Upper lobe of right lung (tissue), 1 donor: Measurements from ENCODE around the gene TLE4. TPM values are rescaled to one million over a fixed set of nuclear protein-coding genes. Genes with fewer than 3 reads are reported as not detected.

ENCODE experiments used
- ATAC-seq: fragments of 200-7000 bp; cut with Tn5 transposase; one replicate; pipeline ENCODE4 v1.9.1; 2020; ENCODE audit warnings: mild to moderate bottlenecking, moderate library complexity
- DNase-seq: peaks from one replicate; pipeline ENCODE4 v3.0.0-alpha.2; 2020
- H3K27ac ChIP-seq: fragments of 200-600 bp; one replicate; pipeline ENCODE4 v1.8.0; 2022
- H3K27me3 ChIP-seq: fragments of 200-600 bp; one replicate; pipeline ENCODE4 v1.8.0; 2022; ENCODE audit warnings: mild to moderate bottlenecking
- H3K36me3 ChIP-seq: fragments of 200-600 bp; one replicate; pipeline ENCODE4 v1.8.0; 2022
- H3K4me1 ChIP-seq: fragments of 200-600 bp; one replicate; pipeline ENCODE4 v1.8.0; 2022
- H3K4me3 ChIP-seq: fragments of 200-600 bp; one replicate; pipeline ENCODE4 v1.8.0; 2022; ENCODE audit warnings: mild to moderate bottlenecking
- H3K9me3 ChIP-seq: fragments of 200-600 bp; one replicate; pipeline ENCODE4 v1.8.0; 2022
- CTCF ChIP-seq: fragments of 200-600 bp; IDR thresholded peaks from one replicate; pipeline ENCODE4 v1.8.0; 2022; ENCODE audit warnings: antibody characterized with exemption
- intact Hi-C: fragments of 100-400 bp; cut with DNase I; formaldehyde crosslinking; loops from one replicate; pipeline ENCODE4 v1.11.0; 2022
- total RNA-seq: library from RNA; stranded (reverse); fragmentation: NEBNext Ultra II Directional; extraction: Animal tissue kit (Norgen Biotek cat#: 25700); gene quantifications from one replicate; pipeline ENCODE4 v1.2.1, GENCODE V29; 2021
- donor health status: DM: no; HTN: yes; CAD: no; lungs with severe emphysema.

The TLE4 gene
- total RNA-seq, 1 donor from 2014 or later: 37.1 TPM

DNA sequence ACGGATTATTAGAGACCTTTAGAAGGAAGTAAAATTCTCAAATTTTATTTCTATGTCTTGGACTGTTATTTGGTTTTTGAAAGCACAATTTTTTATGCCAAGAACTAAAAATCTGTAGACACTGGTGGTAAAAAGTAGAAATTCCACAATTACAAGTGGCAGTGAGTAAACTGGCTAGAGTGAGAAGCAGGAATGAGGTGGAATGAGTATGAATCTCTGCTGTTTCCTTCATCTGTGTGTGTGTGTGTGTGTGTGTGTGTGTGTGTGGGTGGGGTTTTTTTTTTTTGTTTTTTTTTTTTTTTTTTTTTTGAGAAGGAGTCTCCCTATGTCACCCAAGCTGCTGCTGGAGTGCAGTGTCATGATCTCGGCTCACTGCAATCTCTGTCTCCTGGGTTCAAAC is 94.2 kb downstream of the TLE4 start:
- Histone ChIP-seq H3K27ac (no peak overlapping the region), H3K36me3 (no peaks in the 10 kb centered on the region), H3K4me1 (peaks cover 11% of the 10 kb centered on the region), H3K27me3 (no peaks in the 10 kb centered on the region), H3K9me3 (no peaks in the 10 kb centered on the region), H3K4me3 (no peak overlapping the region)
- DNase-seq (no peak), ATAC-seq (no peak)
- TF ChIP-seq CTCF: no peak
- intact Hi-C loops: no loop called here

DNA sequence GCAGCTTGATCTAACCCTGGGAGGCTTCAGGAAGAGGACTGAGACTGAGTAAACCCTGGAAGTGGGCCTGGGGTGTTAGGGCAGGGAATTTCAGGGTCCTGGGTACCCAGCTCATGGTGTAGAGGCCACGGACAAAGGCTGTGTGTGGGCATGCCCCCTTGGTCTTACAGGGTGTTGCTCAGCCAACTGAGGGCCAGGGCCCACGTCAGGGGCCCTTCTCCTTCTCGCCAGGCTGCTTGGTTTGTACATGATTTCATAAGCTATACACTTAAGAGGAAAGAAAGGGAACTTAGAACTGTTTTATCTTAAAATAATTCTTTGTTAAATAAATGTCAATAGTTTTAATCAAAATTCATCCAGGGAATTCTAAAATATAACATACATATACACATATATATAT is 95.4 kb downstream of the TLE4 start:
- ATAC-seq: peak; percentile 33
- Histone ChIP-seq H3K27me3 (no peaks in the 10 kb centered on the region), H3K4me3 (no peak overlapping the region), H3K9me3 (no peaks in the 10 kb centered on the region), H3K4me1 (peaks cover 11% of the 10 kb centered on the region), H3K27ac (no peak overlapping the region), H3K36me3 (no peaks in the 10 kb centered on the region)
- intact Hi-C loops: no loop called here
- TF ChIP-seq CTCF: no peak
- DNase-seq: no peak

GRCh38 chr9:79667817-79668436 is 96.2 kb downstream of the TLE4 start:
- peak; percentile 52 for ATAC-seq
- no peak overlapping the region for H3K4me3 ChIP-seq
- H3K27ac ChIP-seq: no peak overlapping the region
- intact Hi-C loops: no loop called here
- H3K27me3 ChIP-seq: no peaks in the 10 kb centered on the region
- no peak for TF ChIP-seq CTCF
- DNase-seq: no peak
- H3K36me3 ChIP-seq: no peaks in the 10 kb centered on the region
- peaks cover 5% of the 10 kb centered on the region for H3K4me1 ChIP-seq
- no peaks in the 10 kb centered on the region for H3K9me3 ChIP-seq

DNA sequence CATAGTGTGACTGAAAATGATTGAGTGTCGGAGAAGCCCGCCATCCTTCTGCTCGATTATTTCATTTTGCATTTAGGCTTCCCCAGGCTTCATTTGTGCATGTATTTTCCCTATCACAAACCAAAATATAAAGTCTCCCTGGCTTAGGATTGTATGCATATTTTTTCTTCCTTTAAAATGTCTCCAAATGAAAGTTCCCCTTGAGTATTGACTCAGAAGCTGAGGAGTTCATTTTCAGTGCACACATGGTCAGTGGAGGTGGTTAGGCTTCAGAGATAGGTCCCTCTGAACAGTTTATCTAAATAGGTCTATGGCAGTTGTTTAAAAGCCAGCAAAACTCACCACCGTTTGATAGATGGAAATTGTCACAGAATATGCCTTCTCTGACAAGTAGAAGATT is 97.2 kb downstream of the TLE4 start:
- DNase-seq (no peak), ATAC-seq (no peak)
- no peaks in the 10 kb centered on the region for H3K36me3 ChIP-seq
- TF ChIP-seq CTCF: no peak
- H3K4me3 ChIP-seq: no peak overlapping the region
- H3K27me3 ChIP-seq: no peaks in the 10 kb centered on the region
- no peak overlapping the region for H3K27ac ChIP-seq
- intact Hi-C loops: no loop called here
- H3K4me1 ChIP-seq: peaks cover 5% of the 10 kb centered on the region
- H3K9me3 ChIP-seq: no peaks in the 10 kb centered on the region

DNA sequence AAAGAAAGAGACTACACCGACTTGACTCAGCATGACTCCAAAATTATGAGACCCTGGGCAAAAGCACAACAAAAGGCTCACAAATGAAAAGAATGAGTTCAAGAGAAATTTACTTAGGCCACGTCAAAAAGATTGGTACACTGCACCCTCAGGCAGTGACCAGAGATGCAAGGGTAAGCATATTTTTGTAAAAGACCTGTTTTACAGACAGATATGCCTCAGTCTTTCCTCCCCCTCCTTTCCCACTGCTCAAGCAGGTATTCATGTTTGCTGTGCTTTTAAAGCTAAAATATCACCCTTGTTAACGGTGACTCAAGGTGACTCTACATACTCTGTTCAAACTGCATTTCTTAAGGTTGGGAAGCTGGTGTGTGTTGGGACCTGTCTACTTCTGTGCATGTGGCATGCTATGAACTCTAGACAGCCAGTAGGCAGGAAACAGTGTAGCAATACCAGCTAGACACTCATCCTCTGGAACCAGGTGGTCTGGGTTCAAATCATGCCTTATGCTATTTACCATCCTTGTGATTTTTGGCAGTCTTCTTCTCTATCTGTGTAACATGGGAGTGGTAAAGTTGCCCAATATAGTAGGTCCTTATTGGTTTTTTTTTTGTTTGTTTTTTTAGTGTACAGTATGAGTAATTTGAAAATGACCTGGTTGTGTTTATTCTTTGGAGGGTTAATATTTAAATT is 98.7 kb downstream of the TLE4 start:
- Histone ChIP-seq H3K36me3 (no peaks in the 10 kb centered on the region), H3K9me3 (no peaks in the 10 kb centered on the region), H3K4me3 (no peak overlapping the region), H3K27ac (no peak overlapping the region), H3K27me3 (no peaks in the 10 kb centered on the region), H3K4me1 (peaks cover 5% of the 10 kb centered on the region)
- ATAC-seq (no peak), DNase-seq (no peak)
- intact Hi-C loops: no loop called here
- TF ChIP-seq CTCF: no peak
